ENCODE results near the gene DLG2. TPM values are rescaled to one million over a fixed set of nuclear protein-coding genes. Genes with fewer than 3 reads are reported as not detected.

DLG2 gene
- total and polyA plus RNA-seq, 11 donors = 2.4 to 13.9 (median 7.1) TPM

DNA sequence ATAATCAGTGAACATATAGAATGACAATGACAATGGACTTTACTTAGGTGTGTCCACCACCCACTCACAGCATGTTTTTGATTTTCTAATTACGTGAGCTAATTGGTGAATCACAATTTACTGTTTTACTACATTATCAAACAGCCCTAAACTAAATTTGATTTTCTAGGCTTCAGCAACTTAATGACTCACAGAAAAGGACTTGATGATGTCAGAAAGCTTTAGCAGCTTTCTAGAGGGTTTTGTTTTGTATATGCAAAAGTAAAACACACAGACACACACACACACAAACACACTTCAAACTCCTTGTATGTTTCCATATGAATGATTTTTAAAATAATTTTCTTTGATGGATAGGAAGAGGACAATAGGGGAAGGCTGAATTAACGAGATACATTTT is 1462.4 kb downstream of the DLG2 start:
- intact Hi-C loops (cut with DNase I) = no loop called here
- Histone ChIP-seq H3K4me3 (no peak overlapping the region), H3K36me3 (no peaks in the 10 kb centered on the region), H3K9me3 (peaks cover 0 to 5% (median 0%) of the 10 kb centered on the region in 12 donors), H3K27me3 (no peaks in the 10 kb centered on the region), H3K4me1 (no peaks in the 10 kb centered on the region), H3K27ac (no peak overlapping the region)
- 72 to 86% (median 79%) methylated on average over 2 of the region's 2 CpGs for WGBS, 4 donors
- TF ChIP-seq POLR2A (IDR thresholded peaks at IDR 0.05) = no peak
- TF ChIP-seq CTCF (IDR thresholded peaks at IDR 0.05) = no peak
- ATAC-seq (no peak), DNase-seq (no peak)

- no peak overlapping the region for H3K27ac ChIP-seq
- no peak for TF ChIP-seq CTCF (IDR thresholded peaks at IDR 0.05)
- TF ChIP-seq POLR2A (IDR thresholded peaks at IDR 0.05) = no peak
- ATAC-seq (no peak), DNase-seq (no peak)
- H3K9me3 ChIP-seq = peaks cover 0 to 5% (median 0%) of the 10 kb centered on the region in 12 donors
- no peaks in the 10 kb centered on the region for H3K27me3 ChIP-seq
- H3K36me3 ChIP-seq = no peaks in the 10 kb centered on the region
- intact Hi-C loops (cut with DNase I) = no loop called here
- H3K4me3 ChIP-seq = no peak overlapping the region
- no peaks in the 10 kb centered on the region for H3K4me1 ChIP-seq
Observed at GRCh38 chr11:84163116-84163515, 1464.0 kb downstream of the DLG2 start.

DNA sequence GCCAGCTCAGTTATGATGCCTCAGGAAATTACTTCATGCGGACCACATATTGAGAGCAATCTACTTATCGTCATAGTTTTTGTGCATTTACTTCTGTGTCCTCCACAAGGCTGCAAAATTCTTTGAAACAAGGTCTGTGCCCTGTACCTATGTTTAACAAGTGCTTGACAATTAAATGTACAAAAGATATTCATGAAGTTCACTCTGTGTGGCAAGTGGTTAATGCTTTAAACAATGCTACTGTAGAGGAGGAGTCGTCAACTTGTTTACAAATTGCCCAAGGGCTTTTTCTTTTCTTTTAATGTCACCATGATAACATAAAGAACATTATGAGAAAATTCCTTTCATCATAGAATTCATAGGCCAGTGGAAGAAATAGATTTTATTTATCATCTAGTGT is 1469.5 kb downstream of the DLG2 start:
- DNase-seq = no peak
- Histone ChIP-seq H3K9me3 (peaks cover 0 to 5% (median 0%) of the 10 kb centered on the region in 12 donors), H3K27ac (no peak overlapping the region), H3K4me1 (no peaks in the 10 kb centered on the region), H3K4me3 (no peak overlapping the region), H3K36me3 (no peaks in the 10 kb centered on the region), H3K27me3 (no peaks in the 10 kb centered on the region)
- ATAC-seq = no peak
- 79 to 87% (median 82%) methylated on average over 3 of the region's 3 CpGs for WGBS, 4 donors
- TF ChIP-seq POLR2A (IDR thresholded peaks at IDR 0.05) (no peak), CTCF (IDR thresholded peaks at IDR 0.05) (no peak)
- intact Hi-C loops (cut with DNase I) = no loop called here

GRCh38 chr11:84146826-84147225 is 1480.3 kb downstream of the DLG2 start:
- 71 to 89% (median 81%) methylated on average over 2 of the region's 2 CpGs for WGBS, 4 donors
- no peaks in the 10 kb centered on the region for H3K4me1 ChIP-seq
- no peaks in the 10 kb centered on the region for H3K9me3 ChIP-seq
- intact Hi-C loops (cut with DNase I) = no loop called here
- TF ChIP-seq POLR2A (IDR thresholded peaks at IDR 0.05) = no peak
- TF ChIP-seq CTCF (IDR thresholded peaks at IDR 0.05) = no peak
- no peak overlapping the region for H3K27ac ChIP-seq
- DNase-seq = no peak
- H3K27me3 ChIP-seq = no peaks in the 10 kb centered on the region
- no peak for ATAC-seq
- H3K36me3 ChIP-seq = no peaks in the 10 kb centered on the region
- H3K4me3 ChIP-seq = no peak overlapping the region
